ENCODE results near the gene SGCB. TPM values are rescaled to one million over a fixed set of nuclear protein-coding genes. Genes with fewer than 3 reads are reported as not detected.

Gene SGCB, protein sequence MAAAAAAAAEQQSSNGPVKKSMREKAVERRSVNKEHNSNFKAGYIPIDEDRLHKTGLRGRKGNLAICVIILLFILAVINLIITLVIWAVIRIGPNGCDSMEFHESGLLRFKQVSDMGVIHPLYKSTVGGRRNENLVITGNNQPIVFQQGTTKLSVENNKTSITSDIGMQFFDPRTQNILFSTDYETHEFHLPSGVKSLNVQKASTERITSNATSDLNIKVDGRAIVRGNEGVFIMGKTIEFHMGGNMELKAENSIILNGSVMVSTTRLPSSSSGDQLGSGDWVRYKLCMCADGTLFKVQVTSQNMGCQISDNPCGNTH
- 68.0 TPM for total RNA-seq

DNA sequence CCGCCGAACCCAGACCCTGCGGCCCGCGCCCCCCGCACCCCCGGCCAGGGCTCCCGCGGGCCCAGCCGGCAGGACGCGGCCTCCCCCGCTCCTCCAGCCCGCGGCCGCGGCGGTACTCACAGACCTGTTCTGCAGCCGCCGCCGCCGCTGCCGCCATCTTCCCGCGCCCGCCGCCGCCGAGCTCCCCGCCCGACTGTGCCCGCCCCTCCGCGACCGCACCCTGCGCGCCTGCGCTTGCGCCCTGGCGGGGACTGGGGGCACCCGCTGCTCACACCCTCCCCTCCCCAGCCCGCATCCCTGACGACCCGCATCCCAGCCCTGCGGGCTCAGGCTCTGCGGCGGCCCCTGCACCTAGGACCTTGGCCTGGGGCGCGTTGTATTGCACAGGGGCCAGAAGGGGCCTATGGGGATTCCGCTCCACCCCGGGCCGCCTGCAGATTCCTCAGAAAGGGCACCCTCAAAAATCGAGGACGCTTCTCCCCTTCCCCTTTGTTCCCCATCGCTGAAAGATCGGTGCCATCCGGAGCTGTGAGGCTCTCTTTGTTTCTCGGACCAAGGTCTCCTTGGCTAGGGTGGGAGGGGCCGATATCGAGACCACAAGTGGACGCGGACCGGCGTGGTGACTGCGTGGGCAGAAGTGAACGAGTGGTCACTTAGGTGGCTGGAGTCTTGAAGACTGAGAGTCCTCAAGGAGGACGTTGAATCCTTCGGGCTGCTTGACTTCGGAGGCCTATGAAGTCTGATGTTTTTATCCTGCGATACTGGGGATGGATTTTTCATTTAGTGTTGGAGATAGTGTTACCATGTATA, at the start of gene SGCB:
Gene SGCB, minus strand, starts transcription at position 197 of the 810 bp plus-strand sequence. Its CDS starts 40 bp downstream, at position 157.

DNA sequence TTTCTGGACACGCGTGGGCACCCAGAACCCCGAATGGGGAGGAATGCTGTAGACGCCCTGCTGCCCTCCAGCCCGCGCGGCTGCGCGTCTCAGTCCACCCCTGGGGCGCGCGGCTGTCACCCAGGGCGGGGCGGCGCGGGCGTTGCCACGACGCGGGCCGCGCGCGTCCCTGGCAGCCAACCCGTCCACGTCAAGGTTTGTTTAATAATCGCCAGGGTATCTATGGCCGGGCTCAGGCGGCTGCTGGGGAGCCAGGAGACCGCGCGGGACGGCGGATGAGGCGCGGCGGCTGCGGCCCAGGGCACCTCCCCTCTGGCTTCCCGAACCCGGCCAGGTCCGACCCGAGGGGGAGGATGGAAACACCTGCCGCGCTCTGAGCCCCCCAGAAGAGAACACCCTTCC, 13.1 kb upstream of the SGCB start, which contains the start of gene SPATA18:
Gene SPATA18, plus strand, starts transcription at position 92 of the 402 bp plus-strand sequence. CDS start 401 bp downstream, outside the sequence.

DNA sequence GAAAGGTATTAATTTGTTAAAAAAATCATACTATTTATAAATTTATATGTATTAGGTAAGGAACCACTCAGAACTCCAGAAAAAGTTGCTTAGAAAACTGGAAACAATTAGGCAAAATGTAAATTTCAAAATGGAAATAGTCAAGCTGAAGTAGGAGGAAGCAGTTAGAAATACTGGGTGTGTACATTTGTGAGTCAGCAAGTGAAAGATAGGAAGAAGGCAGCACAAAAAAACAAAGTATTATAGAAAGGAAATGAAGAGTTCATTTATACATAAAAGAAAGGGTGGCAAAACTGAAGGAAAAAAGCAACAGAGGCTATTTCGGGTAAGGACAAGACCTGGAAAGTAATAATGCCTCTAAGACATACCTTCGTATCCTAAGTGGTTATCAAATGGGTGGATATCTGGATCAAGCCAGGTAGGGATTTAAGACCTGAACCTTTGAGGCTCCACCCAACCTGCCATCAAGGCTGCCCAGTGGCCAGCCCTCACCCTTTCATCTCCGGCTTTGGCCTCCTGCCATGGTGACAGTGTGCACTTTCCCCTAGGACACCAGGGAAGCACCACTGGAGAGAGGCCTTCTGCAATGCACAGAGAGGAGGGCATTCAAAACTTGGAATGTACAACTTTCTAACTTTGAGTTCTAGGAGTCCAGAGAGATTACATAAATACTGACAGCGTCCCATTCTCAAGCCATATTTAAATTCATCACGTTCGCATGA, 18.0 kb downstream of the SGCB start, which contains the start of gene LRRC66:
Gene LRRC66, minus strand, starts transcription at position 428 of the 722 bp plus-strand sequence. CDS start 2,750 bp downstream, outside the sequence.

Other genes with a start within 250 kb of the SGCB start
- 70.1 TPM for gene DCUN1D4, start 195.1 kb downstream of the SGCB start, total RNA-seq
- 0.66 TPM for gene LRRC66, start 17.9 kb downstream of the SGCB start, total RNA-seq
- gene SPATA18, start 13.0 kb upstream of the SGCB start, total RNA-seq, result 6.3 TPM